Adrenal gland (tissue), 12 donors: Measurements from ENCODE around the gene TUBGCP2. TPM values are rescaled to one million over a fixed set of nuclear protein-coding genes. Genes with fewer than 3 reads are reported as not detected.

Source experiments
- DNase-seq, 7 donors: peaks; one replicate each; pipeline ENCODE4 v3.0.0-alpha.2; 2019 to 2020
- H3K27ac ChIP-seq, 5 donors: fragments of 200-600 bp; sonication (generic) in 4 of 5; 1 replicate in 3 of 5; 2 replicates in 2 of 5; pipeline versions ENCODE4 v1.5.1 to v1.8.0; 2016 to 2020; ENCODE audit warnings: mild to moderate bottlenecking in 1 of 5
- H3K27me3 ChIP-seq: fragments of 200-600 bp; 2 replicates; pipeline ENCODE4 v1.8.0; 2021
- H3K36me3 ChIP-seq, 2 donors: fragments of 200-600 bp; replicated peaks in 1 of 2; 1 replicate in 1 of 2; 2 replicates in 1 of 2; pipeline versions ENCODE4 v1.5.1 to v1.8.0; 2018 to 2022
- H3K4me1 ChIP-seq, 2 donors: fragments of 200-600 bp; replicated peaks in 1 of 2; 1 replicate in 1 of 2; 2 replicates in 1 of 2; pipeline versions ENCODE4 v1.5.1 to v1.8.0; 2018 to 2021
- H3K4me3 ChIP-seq, 4 donors: fragments of 200-600 bp; sonication (generic) in 3 of 4; one replicate each; pipeline ENCODE4 v1.5.1; 2016 to 2018
- H3K9me3 ChIP-seq, 3 donors: fragments of 200-600 bp; sonication (generic) in 1 of 3; replicated peaks in 1 of 3; 1 replicate in 2 of 3; 2 replicates in 1 of 3; pipeline versions ENCODE4 v1.5.1 to v1.8.0; 2016 to 2021
- CTCF ChIP-seq, 6 experiments: fragments of 450-650 bp in 4 of 6; fragments of 200-600 bp in 2 of 6; sonication (generic) in 1 of 6; IDR thresholded peaks; 1 replicate in 5 of 6; 2 replicates in 1 of 6; pipeline versions ENCODE4 v1.5.1 to v1.8.0; 2016 to 2021; ENCODE audit warnings: antibody characterized with exemption in 6 of 6, mild to moderate bottlenecking in 2 of 6, moderate library complexity in 1 of 6
- POLR2A ChIP-seq, 2 donors: fragments of 450-650 bp; IDR thresholded peaks; one replicate each; pipeline ENCODE4 v1.6.1; 2017; ENCODE audit warnings: antibody characterized with exemption in 2 of 2, mild to moderate bottlenecking in 2 of 2, moderate library complexity in 1 of 2
- WGBS, 4 donors: extraction: QIAGEN DNeasy Blood & Tissue Kit in 2 of 4; methylation state at CpG; one replicate each; pipeline versions ENCODE4 v1.1.5 to v1.1.7; 2013 to 2017; 5-methylcytosine and 5-hydroxymethylcytosine counted together
- intact Hi-C, 2 donors: fragments of 100-400 bp; cut with DNase I; formaldehyde crosslinking; loops; one replicate each; pipeline versions ENCODE4 v1.14.1 to v1.15.0; 2022 to 2023
- polyA plus RNA-seq, 3 donors: library from polyadenylated mRNA; stranded (reverse); fragments of 200-250 nt in 2 of 3; fragments of 350-450 nt in 1 of 3; fragmentation: Illumina TruSeq in 1 of 3; extraction: RNeasy Lipid Tissue Mini Kit (QIAGEN cat#74804) in 1 of 3; gene quantifications; one replicate each; pipeline ENCODE4 v1.2.3, GENCODE V29; 2013 to 2014
- total RNA-seq, 9 donors: library from RNA; depleted of rRNA in 4 of 9; stranded (reverse); fragments of >200 nt in 4 of 9; fragments of 120-200 nt in 1 of 9; fragmentation: NEBNext Ultra II Directional in 1 of 9; extraction: Animal tissue kit (Norgen Biotek cat#: 25700) in 1 of 9; gene quantifications; one replicate each; pipeline versions ENCODE4 v1.1.0 to v1.2.4, GENCODE V29; 2013 to 2023
- donor health status: healthy with polysubstance abuse.
- donor health status: Bipolar disorder and iron deficiency.
- donor health status: DM: yes; HTN: yes; CAD: no.
- donor health status: DM: no; HTN: no; CAD: no.
- donor health status: DM: no; HTN: no; CAD: no.
- donor health status: DM: yes; HTN: yes; CAD: no.

The TUBGCP2 gene
- total and polyA plus RNA-seq, 12 donors, result 30.9 to 234 (median 62.0) TPM

- H3K27ac ChIP-seq, result no peak overlapping the region
- peaks cover 0 to 26% of the 10 kb centered on the region in 2 donors for H3K4me1 ChIP-seq
- H3K27me3 ChIP-seq, result no peaks in the 10 kb centered on the region
- H3K36me3 ChIP-seq, result peaks cover 0 to 12% of the 10 kb centered on the region in 2 donors
- DNase-seq, result no peak
- intact Hi-C loops, result no loop called here
- TF ChIP-seq POLR2A (IDR thresholded peaks at IDR 0.05) (no peak), CTCF (IDR thresholded peaks at IDR 0.05) (no peak)
- no peak overlapping the region for H3K4me3 ChIP-seq
- no peaks in the 10 kb centered on the region for H3K9me3 ChIP-seq
- WGBS, 4 donors, result 38 to 60% (median 43%) methylated on average over 2 to 12 of the region's 12 CpGs
Observed at GRCh38 chr10:133275684-133276092, 33.0 kb downstream of the TUBGCP2 start.

- TF ChIP-seq POLR2A (IDR thresholded peaks at IDR 0.05) (no peak), CTCF (IDR thresholded peaks at IDR 0.05) (no peak)
- no peaks in the 10 kb centered on the region for H3K27me3 ChIP-seq
- peaks cover 0 to 11% of the 10 kb centered on the region in 2 donors for H3K36me3 ChIP-seq
- H3K4me3 ChIP-seq, result no peak overlapping the region
- intact Hi-C loops, result no loop called here
- no peaks in the 10 kb centered on the region for H3K9me3 ChIP-seq
- 44 to 57% (median 53%) methylated on average over 13 to 26 of the region's 26 CpGs for WGBS, 4 donors
- DNase-seq, result no peak
- H3K27ac ChIP-seq, result no peak overlapping the region
- H3K4me1 ChIP-seq, result peaks cover 0 to 26% of the 10 kb centered on the region in 2 donors
Observed at GRCh38 chr10:133274751-133275683, 33.7 kb downstream of the TUBGCP2 start.

- Histone ChIP-seq H3K27ac (no peak overlapping the region), H3K9me3 (no peaks in the 10 kb centered on the region), H3K27me3 (no peaks in the 10 kb centered on the region), H3K36me3 (no peaks in the 10 kb centered on the region), H3K4me3 (no peak overlapping the region), H3K4me1 (peaks cover 0 to 22% of the 10 kb centered on the region in 2 donors)
- TF ChIP-seq CTCF (IDR thresholded peaks at IDR 0.05), result no peak
- no peak for TF ChIP-seq POLR2A (IDR thresholded peaks at IDR 0.05)
- intact Hi-C loops, result no loop called here
- no peak for DNase-seq
- WGBS, 4 donors, result 86 to 89% (median 88%) methylated on average over 12 to 27 of the region's 28 CpGs; no CpG with 5 or more reads in 1 of the 4 donors
Observed at GRCh38 chr10:133273534-133274143, 35.0 kb downstream of the TUBGCP2 start.

- Histone ChIP-seq H3K9me3 (no peaks in the 10 kb centered on the region), H3K4me3 (no peak overlapping the region), H3K27ac (no peak overlapping the region), H3K27me3 (no peaks in the 10 kb centered on the region), H3K4me1 (peaks cover 0 to 15% of the 10 kb centered on the region in 2 donors), H3K36me3 (no peaks in the 10 kb centered on the region)
- 91 to 100% (median 94%) methylated on average over 2 to 25 of the region's 25 CpGs for WGBS, 4 donors
- DNase-seq, result no peak
- intact Hi-C loops, result no loop called here
- no peak for TF ChIP-seq POLR2A (IDR thresholded peaks at IDR 0.05)
- TF ChIP-seq CTCF (IDR thresholded peaks at IDR 0.05), result no peak
Observed at GRCh38 chr10:133272964-133273420, 35.7 kb downstream of the TUBGCP2 start.
